PFSK-1 (cell line): ENCODE measurements around the gene LOXHD1.

ENCODE experiments used
- POLR2AphosphoS5 ChIP-seq: IDR thresholded peaks from 2 replicates; pipeline ENCODE4 v1.6.1; 2012; ENCODE audit warnings: low read depth, mild to moderate bottlenecking, control low read depth, low read length, moderate library complexity
- TF ChIP-seq, protein P1 (sequence below), 2 experiments: IDR thresholded peaks; 2 replicates each; pipeline versions ENCODE4 v1.6.1 to v1.8.0; 2011 to 2012; ENCODE audit warnings: low read depth in 2 of 2, low read length in 2 of 2, control low read depth in 1 of 2, inconsistent platforms in 1 of 2, mild to moderate bottlenecking in 1 of 2, moderate library complexity in 1 of 2; ENCODE audit not compliant: insufficient read depth in 1 of 2

GRCh38 chr18:46437061-46437460 lies 220.0 kb downstream of the LOXHD1 start:
- no peak for TF ChIP-seq POLR2AphosphoS5
- TF ChIP-seq, protein P1, sequence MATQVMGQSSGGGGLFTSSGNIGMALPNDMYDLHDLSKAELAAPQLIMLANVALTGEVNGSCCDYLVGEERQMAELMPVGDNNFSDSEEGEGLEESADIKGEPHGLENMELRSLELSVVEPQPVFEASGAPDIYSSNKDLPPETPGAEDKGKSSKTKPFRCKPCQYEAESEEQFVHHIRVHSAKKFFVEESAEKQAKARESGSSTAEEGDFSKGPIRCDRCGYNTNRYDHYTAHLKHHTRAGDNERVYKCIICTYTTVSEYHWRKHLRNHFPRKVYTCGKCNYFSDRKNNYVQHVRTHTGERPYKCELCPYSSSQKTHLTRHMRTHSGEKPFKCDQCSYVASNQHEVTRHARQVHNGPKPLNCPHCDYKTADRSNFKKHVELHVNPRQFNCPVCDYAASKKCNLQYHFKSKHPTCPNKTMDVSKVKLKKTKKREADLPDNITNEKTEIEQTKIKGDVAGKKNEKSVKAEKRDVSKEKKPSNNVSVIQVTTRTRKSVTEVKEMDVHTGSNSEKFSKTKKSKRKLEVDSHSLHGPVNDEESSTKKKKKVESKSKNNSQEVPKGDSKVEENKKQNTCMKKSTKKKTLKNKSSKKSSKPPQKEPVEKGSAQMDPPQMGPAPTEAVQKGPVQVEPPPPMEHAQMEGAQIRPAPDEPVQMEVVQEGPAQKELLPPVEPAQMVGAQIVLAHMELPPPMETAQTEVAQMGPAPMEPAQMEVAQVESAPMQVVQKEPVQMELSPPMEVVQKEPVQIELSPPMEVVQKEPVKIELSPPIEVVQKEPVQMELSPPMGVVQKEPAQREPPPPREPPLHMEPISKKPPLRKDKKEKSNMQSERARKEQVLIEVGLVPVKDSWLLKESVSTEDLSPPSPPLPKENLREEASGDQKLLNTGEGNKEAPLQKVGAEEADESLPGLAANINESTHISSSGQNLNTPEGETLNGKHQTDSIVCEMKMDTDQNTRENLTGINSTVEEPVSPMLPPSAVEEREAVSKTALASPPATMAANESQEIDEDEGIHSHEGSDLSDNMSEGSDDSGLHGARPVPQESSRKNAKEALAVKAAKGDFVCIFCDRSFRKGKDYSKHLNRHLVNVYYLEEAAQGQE (IDR thresholded peaks at IDR 0.05; ENCODE audit: insufficient read depth in 1 of 2, low read depth in 2 of 2, low read length in 2 of 2) = no peak
